Measurements from ENCODE around the gene RPS15.

RPS15 gene

GRCh38 chr19:1409204-1410005 is 28.8 kb upstream of the RPS15 start:
- no peaks in the 10 kb centered on the region for H3K9me2 ChIP-seq (replicated peaks; ENCODE audit: insufficient read depth, low read length)
- peaks cover 13% of the 10 kb centered on the region; the same call in 1 of the 2 replicates for H3K36me3 ChIP-seq (replicated peaks; ENCODE audit: insufficient read depth, low read length)
- peaks cover 31% of the 10 kb centered on the region for H3F3A ChIP-seq (ENCODE audit: insufficient read depth, low read length)
- H3K4me2 ChIP-seq (ENCODE audit: low read depth, low read length): peak overlapping the region; percentile 90
- peaks cover 67% of the 10 kb centered on the region for H3K79me2 ChIP-seq (ENCODE audit: low read length)
- peak overlapping the region; percentile 97 for H3K4me3 ChIP-seq (ENCODE audit: low read length)
- peaks cover 56% of the 10 kb centered on the region for H4K20me1 ChIP-seq (ENCODE audit: insufficient read depth, low read length)
- H3K9me3 ChIP-seq (replicated peaks; ENCODE audit: insufficient read depth, low read length): no peaks in the 10 kb centered on the region
- TF ChIP-seq CTCF (IDR thresholded peaks at IDR 0.05; ENCODE audit: low read length): no peak
- TF ChIP-seq EZH2 (optimal IDR thresholded peaks at IDR 0.05; ENCODE audit: low read depth, low read length): no peak
- no peak for TF ChIP-seq EZH2phosphoT487 (IDR thresholded peaks at IDR 0.05; ENCODE audit: low read length)
- no peak overlapping the region for H2AFZ ChIP-seq (ENCODE audit: low read length)
- 0 out of 2 replicates have a peak, but pooled peaks cover 2% of the 10 kb centered on the region for H3K27me3 ChIP-seq (replicated peaks; ENCODE audit: insufficient read depth, low read length)
- no peak for DNase-seq
- H3K27ac ChIP-seq (ENCODE audit: low read length): peak overlapping the region; percentile 77; the same call in 1 of the 2 replicates
- H3K9ac ChIP-seq (ENCODE audit: low read length): peak overlapping the region; percentile 100
- H3K4me1 ChIP-seq (ENCODE audit: low read length): peaks cover 52% of the 10 kb centered on the region

- H3K27ac ChIP-seq (ENCODE audit: low read length): no peak overlapping the region
- H3K27me3 ChIP-seq (replicated peaks; ENCODE audit: insufficient read depth, low read length): no peaks in the 10 kb centered on the region
- peaks cover 13% of the 10 kb centered on the region; the same call in 1 of the 2 replicates for H3K36me3 ChIP-seq (replicated peaks; ENCODE audit: insufficient read depth, low read length)
- no peaks in the 10 kb centered on the region for H3K9me2 ChIP-seq (replicated peaks; ENCODE audit: insufficient read depth, low read length)
- H3K4me2 ChIP-seq (ENCODE audit: low read depth, low read length): peak overlapping the region; percentile 90; the same call in 1 of the 2 replicates
- no peak for TF ChIP-seq CTCF (IDR thresholded peaks at IDR 0.05; ENCODE audit: low read length)
- peaks cover 75% of the 10 kb centered on the region for H3K79me2 ChIP-seq (ENCODE audit: low read length)
- H3K4me1 ChIP-seq (ENCODE audit: low read length): peaks cover 52% of the 10 kb centered on the region
- no peak for DNase-seq
- no peak overlapping the region for H3K4me3 ChIP-seq (ENCODE audit: low read length)
- no peak overlapping the region for H2AFZ ChIP-seq (ENCODE audit: low read length)
- H3K9ac ChIP-seq (ENCODE audit: low read length): no peak overlapping the region
- peaks cover 62% of the 10 kb centered on the region for H4K20me1 ChIP-seq (ENCODE audit: insufficient read depth, low read length)
- H3K9me3 ChIP-seq (replicated peaks; ENCODE audit: insufficient read depth, low read length): no peaks in the 10 kb centered on the region
- H3F3A ChIP-seq (ENCODE audit: insufficient read depth, low read length): peaks cover 31% of the 10 kb centered on the region
These were observed 27.9 kb upstream of the RPS15 start for GRCh38 chr19:1410136-1410786.

- Histone ChIP-seq H3K79me2 (ENCODE audit: low read length) (peaks cover 80% of the 10 kb centered on the region), H3K27me3 (replicated peaks; ENCODE audit: insufficient read depth, low read length) (no peaks in the 10 kb centered on the region), H3K4me3 (ENCODE audit: low read length) (no peak overlapping the region), H3K4me1 (ENCODE audit: low read length) (peaks cover 52% of the 10 kb centered on the region), H3K27ac (ENCODE audit: low read length) (no peak overlapping the region), H3K4me2 (ENCODE audit: low read depth, low read length) (no peak overlapping the region), H3K36me3 (replicated peaks; ENCODE audit: insufficient read depth, low read length) (peaks cover 13% of the 10 kb centered on the region; the same call in 1 of the 2 replicates), H3F3A (ENCODE audit: insufficient read depth, low read length) (peaks cover 31% of the 10 kb centered on the region), H2AFZ (ENCODE audit: low read length) (no peak overlapping the region), H3K9ac (ENCODE audit: low read length) (no peak overlapping the region), H4K20me1 (ENCODE audit: insufficient read depth, low read length) (peaks cover 67% of the 10 kb centered on the region), H3K9me3 (replicated peaks; ENCODE audit: insufficient read depth, low read length) (no peaks in the 10 kb centered on the region), H3K9me2 (replicated peaks; ENCODE audit: insufficient read depth, low read length) (no peaks in the 10 kb centered on the region)
- TF ChIP-seq EZH2phosphoT487 (IDR thresholded peaks at IDR 0.05; ENCODE audit: low read length) (no peak), EZH2 (optimal IDR thresholded peaks at IDR 0.05; ENCODE audit: low read depth, low read length) (no peak), CTCF (IDR thresholded peaks at IDR 0.05; ENCODE audit: low read length) (no peak)
- DNase-seq: no peak
These were observed 27.4 kb upstream of the RPS15 start for GRCh38 chr19:1410789-1411188.

Measured in MM.1S (cell line).